GM19468 (cell line): ENCODE data around the gene ATXN7L2.

Source experiments
- ATAC-seq: cut with Tn5 transposase; IDR thresholded peaks from one replicate; pipeline ENCODE4 v1.9.1; 2021; ENCODE audit warnings: mild to moderate bottlenecking, moderate library complexity, moderate number of reproducible peaks; ENCODE audit not compliant: unreplicated experiment; ENCODE audit errors: extremely low read depth

The ATXN7L2 gene

DNA sequence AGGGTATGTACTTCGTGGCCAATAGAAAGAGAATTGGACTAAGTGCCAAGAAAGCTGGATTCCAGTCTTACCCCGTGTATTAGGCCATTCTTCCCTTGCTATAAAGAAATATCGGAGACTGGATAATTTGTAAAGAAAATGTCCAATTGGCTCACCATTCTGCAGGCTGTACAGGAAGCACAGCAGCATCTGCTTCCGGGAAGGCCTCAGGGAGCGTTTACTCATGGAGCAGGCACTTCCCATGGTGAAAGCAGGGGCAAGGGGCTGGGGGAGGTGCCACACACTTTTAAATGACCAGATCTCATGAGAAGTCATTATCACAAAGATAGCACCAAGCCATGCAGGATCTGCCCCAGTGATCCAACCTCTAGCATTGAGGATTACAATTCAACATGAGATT lies 33.6 kb downstream of the ATXN7L2 start:
- ATAC-seq, result no peak

DNA sequence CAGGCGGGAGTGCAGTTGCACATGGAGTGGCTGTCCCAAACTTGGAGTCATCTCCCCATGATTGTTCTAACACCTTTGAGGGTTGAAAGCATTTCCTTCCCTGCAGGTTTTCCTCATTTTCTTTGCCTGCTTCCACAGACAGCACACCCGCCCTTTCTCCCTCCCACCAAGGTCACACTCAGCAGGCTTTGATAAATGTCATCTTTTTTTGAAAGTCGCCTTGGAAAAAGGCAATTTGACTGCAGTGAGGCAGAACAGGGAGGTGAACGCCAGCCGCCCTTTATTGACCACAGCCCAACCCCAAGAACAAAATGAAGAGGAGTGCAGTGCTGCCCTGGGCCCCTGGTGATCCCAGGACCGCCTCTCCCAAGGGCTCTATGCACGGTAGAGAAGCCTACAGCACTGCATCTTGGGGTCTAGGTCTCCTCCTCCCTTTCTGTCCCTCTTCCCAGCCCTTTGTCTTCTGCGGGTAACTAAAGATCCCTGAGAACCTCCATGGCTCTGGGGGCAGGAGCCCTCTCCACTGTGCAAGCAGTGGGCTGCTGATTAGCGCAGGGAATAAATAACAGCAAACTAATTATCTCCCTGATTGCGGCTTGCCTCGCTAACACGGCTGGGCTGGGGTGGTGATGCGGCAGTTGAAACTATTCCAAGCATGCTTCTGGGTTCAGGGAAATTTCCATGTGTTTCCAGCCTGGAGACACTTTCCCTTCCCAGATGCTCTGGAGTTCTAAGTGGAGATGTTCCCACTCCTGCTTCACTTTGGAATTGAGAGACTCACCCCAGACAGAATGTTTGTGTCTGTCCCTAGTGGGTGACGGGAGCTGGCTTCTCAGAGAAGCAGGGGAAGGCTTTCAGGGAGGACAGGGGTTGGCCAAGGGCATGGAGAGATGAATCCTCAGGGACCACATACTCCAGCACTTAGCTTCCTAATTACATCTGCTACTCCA lies 37.6 kb downstream of the ATXN7L2 start:
- no peak for ATAC-seq

DNA sequence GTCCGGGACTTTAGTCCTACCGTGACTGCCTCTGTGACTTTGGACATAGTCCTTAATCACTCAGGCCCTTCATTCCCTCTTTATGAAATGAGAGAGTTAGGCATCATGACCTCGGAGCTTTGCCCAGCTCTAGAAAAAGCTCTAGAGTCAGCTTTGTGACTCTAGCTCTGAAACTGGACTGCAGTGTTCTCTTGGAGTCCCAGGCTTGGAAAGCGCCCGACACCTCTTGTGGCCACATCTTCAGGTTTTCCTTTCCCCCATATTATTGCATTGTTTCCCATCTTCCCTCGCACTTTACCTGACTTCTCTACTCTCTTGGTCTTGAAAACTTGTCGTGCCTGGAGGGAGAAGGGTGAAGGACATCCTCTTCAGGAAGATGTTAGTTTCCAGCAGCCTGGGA lies 38.3 kb downstream of the ATXN7L2 start:
- ATAC-seq, result no peak

DNA sequence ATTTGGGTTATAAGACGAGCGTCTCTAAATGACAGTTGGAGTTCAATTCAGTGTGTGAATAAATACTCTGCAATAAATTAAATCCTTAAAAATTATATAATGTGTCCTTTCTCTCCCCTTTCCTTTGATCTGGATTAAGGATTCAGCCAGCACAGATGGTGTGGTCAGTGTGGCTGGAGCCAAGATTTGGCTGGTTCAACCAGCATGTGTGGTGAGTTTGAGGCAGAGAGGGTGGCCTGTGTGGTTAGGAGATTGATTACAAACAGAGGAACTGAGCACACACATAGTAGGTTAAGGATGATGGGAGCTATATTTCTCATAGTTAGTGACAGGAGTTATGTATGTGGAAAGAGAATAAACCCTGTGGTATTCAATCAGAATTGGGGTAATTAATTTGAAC lies 40.0 kb downstream of the ATXN7L2 start:
- ATAC-seq, result no peak

DNA sequence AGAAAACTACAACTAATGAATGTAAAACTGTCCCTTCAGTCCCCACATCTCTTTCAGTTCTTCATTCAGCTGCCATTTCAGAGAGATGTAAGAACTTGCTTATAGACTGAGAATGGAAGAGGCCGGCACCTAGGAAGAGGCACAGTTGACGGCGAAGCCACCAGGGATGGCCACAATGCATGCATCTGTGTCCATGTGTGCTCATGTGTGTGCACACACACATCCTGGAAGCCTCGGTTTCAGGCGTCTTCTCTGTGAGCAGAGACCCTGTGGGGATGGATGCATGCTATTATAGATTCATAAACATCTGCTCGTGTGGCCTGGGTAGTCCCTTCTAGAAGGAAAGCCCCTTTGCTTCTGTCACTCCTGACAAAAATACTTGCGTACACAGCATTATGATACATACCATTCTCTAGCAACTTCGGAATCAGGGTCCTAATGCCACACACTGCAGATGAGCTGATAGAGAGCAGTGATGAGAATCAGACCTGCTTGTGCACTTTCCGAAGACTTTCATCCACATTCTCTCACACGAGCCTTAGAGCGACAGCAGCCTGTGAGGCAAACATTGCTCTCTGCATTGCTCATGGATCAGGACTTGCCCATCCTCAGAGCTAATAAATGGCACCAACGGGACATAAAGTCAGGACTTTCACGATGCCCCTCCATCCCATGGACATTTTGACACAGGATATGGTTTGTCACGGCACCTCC lies 43.5 kb downstream of the ATXN7L2 start:
- no peak for ATAC-seq

DNA sequence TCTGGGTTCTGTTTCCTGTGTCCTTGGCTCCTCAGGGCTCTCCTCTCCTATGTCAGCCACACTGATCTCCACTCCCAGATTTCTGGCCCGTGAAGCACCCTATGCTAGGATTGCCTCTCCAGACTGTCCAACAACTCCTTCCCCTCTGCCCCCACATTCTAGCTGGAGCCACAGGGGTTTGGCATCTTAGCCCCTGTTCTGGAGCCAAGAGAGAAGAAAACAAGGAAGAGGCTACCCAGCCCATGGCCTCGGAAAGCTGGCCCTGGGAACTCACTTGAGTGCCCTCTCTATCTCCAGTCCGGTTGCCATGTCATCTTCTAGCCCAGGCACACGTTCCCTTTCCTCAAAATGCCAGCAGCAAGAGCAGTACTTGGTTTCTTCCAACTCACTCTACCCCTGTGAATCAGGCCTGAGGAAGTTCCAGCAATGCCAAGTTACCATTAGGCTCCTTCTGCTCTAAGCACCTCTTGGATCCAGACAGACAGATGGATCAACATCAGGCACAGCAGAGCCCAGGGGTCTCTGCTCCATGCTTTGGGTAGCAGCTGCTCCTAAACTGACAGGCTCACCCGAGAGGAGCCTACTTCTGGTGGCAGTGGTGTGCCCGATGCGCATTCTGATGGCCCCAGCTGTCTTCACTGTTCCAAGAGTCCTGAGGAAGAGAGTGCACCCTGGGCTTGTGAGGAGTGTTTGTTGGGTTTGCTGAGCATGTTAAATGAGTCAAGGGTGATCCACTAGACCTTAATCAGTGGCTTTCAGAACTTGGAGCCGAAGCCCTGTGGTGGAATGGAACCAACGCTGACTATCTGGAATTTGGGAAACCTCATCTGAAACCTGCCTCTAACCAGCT lies 44.4 kb downstream of the ATXN7L2 start:
- ATAC-seq, result no peak

DNA sequence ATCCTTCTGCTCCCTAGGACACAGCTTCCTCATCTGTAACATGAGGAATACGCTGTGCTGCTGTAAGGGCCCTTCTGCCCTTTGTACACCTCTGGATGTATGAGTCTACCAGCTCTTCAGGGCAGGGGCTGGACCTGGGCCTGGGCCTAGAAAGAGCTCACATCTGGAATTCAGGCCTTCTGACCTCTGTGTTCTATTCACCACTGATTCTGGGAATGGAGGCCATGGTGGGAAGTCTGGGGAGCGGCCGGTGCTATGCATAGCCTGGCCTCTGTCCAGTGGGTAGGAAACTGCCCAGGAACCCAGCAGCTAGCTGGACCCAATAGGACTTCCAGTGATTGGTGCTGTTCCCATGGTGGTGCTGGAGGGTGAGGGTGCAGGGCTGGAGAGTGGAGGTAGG lies 45.0 kb downstream of the ATXN7L2 start:
- ATAC-seq, result no peak

DNA sequence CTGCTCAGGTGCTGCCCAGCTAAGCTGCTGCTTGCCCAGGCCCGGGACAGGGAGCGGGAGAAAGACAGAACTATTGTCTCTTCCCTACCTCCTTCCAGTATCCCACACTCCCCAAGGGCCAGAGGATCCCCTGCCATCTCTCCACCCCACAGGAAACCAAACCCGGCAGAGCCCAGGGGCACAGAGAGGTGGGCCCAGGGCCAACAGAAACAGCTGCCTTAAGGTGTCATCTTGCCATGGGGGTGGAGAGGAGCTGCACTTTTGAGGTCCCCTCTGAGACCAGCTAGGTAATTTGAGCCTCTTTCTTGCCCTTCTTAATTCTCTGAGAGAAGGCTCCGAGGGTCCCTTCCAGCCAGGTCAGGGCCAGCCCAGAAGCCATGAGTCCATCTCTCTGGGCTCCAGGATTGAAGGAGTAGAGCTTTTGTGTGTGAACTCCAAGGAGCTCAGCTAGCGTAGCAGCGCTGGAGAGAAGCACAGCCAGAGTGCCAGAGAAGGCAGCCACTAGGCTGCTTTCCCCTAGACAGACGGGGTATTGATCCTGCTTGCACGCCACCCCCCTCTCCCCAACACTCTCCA lies 46.3 kb downstream of the ATXN7L2 start:
- no peak for ATAC-seq

DNA sequence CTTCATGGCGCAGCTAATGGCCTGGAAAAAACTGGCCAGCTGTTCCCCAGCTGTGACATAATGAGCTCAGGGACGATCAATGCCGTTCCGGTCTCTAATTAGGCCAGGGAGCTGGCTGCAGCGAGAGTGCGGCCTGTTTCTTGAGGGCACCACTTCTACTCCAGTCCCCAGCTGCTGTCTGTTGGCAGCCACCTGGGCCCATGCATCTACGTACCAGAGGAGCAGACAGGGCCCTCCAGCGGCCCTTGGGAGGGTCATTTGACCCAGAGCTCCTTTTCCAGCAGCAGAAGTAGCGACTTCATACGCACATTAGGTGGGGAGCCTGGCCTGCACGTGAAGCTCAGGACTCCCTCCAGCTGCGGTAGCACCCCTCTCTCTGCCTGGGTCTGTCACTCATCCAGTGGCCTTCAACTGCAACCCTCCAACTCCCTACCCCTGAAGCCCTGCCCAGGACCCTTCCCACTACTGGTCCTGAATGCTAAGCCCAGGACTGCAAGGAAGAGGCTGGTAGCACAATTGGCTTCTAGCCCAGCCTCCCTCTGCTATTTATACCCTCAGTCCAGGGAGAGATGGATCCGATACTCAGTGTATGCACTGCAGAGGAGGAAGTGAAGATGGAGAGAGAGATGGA lies 46.9 kb downstream of the ATXN7L2 start:
- ATAC-seq, result no peak

DNA sequence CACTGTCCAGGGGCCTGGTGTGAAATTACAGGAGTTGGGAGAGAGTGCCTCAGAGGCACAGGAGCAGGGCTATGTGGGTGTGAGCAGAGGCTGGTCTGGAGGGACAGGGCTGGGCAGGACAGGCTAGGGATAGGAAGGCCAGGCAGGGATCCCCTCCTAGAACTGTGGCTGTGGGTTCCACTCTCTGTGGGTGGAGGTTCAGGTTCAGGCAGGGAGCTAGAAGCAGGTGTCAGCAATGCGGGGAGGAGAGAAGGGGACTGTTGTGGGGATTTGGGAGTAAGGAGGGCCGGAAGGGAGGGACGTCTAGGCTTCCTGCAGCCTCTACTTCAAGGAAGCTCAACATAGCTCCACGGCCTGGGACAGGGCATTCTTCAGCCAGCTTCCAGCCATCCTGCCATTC lies 47.7 kb downstream of the ATXN7L2 start:
- no peak for ATAC-seq

DNA sequence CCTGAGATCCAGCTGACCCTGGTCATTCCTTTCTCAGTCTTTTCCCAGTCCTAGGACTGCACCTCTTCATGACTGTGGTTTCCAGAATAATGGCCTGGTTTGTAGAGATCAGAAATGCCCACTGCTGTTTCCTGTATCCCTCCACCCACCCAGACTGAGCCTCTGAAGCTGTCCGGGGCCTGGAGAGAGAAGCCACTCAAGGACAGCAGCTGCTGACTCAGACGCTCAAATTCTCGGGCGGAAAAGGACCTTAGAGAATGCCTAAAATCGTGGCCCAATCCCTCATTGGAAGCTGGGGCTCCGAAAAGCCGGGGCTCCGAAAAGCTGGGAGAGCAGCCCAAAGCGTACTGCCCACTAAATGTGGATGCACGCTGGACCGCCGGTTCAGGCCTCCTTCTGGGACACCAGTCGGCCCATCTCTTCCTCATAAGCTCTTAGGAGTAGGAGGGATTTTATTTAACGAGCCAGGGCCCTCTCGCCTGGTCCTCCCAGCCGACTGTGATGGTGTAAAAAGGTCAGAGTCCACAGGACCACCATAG lies 48.2 kb downstream of the ATXN7L2 start:
- no peak for ATAC-seq

DNA sequence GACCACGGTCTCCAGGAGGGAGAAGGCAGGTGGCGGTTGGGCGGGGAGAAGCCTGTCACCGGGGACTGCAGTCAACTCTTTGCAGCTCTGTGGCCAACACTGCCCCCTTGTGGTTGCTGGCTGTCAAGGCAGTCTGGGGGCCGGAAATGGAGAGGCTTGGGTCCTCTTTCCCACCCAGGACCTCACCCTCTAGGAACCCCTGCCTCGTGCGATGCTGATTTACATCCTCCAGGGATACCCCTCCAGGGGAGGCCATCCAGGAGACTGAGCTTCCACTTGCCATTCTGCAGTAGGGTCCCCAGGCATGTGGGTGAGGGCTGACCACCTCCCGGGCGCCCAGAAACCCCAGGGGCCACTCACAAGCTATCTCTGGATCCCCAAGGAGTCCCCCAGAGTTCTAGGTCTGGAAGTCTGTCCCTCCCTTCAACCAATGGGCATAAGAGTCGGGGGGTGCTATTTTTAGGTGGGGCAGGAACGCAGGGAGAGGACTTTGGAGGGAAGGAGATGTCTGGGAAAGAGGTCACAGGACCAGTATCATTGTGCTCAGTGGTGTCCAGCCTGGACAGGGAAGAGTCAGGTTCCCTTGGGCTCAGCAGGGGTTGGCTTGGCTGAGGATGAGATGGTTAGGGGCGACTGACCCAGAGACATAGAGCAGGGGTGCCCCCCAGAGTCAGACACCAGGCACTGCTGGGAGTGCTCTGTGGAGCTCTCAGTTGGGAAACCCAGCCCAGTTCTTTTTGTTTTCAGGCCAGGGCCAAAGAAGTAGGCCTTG lies 48.8 kb downstream of the ATXN7L2 start:
- ATAC-seq, result no peak

DNA sequence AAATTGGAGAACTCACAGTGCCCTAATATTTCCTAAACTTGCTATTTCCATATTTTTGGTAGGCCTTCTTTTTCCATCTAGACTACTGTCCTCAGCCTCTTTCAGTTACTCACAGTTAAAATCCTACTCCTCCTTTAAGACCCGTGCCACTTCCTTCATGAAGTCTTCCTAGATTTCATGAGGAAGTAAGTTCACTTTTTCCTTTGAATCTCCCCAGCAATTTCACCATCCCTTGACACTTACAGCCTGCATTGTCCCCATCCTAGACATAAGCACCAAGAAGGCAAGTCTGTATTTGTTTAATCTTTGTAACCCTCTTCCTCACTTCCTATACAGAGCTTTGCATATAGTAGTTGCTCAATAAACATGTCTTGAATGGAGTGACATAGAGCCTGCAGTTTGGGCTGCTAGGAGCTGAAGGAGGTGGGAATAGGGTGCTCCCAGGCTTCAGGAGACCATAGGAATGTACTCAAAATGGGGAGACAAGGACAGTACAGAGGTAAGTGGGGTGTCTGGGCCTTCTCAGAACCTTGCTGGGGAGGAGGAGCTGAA lies 50.7 kb downstream of the ATXN7L2 start:
- no peak for ATAC-seq

DNA sequence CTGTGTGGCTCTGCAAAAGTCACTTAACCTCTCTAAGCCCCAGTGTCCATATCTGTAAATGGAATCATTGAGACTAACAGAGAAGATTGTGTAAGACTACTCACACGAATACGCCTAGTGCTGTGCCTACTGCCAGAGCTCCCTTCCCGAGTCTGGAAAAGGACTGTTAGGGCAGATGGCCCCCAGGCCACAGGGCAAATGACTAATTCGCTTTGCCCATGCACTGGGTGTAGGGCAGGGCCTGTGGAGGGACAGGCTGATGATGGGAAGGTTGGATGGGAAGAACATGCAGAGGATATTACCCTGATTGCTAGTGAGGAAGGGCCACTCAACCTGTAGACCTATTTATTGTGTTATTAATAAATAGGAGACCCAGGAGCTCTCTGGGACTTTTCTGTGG lies 51.8 kb downstream of the ATXN7L2 start:
- ATAC-seq, result no peak

DNA sequence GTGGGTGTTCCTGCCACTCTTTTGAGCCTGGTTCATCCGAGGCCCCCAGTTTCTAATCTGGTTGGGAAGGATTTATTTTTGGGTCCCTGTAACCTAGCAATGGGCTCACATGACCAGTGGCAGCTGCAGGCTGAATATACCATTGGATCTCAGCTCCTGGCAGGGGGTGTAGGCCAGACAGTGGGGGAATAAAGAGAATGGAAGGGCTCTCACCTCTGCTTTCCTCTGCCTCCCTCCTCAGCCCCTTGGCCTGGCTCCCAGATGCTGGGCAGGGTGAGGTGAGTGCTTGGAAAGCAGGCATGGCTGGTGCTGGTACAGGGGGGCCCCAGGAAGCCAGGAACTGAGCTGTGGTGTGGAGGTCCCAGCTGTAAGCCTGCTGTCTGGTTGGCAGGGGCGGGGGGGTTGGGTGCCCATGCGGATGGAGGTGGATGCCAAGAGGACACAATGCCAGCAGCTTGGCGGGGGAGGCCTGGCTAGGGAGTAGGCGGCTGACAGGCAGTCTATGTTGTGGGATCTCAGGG lies 52.3 kb downstream of the ATXN7L2 start:
- no peak for ATAC-seq

DNA sequence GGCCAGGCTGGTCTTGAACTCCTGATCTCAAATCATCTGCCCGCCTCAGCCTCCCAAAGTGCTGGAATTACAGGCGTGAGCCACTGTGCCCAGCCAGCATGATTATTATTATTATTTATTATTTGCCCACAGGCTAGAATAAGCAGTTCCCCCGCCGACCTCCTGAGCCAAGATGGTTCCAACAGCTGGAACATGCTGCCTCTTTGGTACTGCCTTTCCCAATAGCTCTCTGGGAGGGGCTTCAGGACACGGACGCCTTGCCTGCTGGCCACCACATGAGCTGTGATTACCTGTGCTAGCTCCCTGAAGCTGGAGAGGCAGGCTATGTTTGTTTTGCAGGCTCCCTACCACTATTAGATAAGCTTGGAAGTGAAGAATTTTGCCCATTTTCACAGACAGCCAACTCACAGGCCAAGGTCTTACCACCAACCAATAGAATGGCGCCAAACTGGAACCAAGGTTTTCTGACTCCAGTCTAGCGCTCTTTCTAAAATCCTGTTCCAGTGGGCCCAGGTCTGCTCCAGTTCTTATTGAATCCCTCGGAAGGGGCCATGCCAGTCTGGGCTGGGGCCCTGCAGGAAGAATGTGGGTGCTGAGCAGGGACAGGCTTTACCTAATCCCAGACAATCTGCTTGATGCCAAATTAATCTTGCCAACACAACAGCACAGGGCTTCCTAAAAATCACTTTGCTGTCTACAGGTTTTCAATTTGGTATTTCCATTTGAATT lies 53.9 kb downstream of the ATXN7L2 start:
- ATAC-seq, result no peak

DNA sequence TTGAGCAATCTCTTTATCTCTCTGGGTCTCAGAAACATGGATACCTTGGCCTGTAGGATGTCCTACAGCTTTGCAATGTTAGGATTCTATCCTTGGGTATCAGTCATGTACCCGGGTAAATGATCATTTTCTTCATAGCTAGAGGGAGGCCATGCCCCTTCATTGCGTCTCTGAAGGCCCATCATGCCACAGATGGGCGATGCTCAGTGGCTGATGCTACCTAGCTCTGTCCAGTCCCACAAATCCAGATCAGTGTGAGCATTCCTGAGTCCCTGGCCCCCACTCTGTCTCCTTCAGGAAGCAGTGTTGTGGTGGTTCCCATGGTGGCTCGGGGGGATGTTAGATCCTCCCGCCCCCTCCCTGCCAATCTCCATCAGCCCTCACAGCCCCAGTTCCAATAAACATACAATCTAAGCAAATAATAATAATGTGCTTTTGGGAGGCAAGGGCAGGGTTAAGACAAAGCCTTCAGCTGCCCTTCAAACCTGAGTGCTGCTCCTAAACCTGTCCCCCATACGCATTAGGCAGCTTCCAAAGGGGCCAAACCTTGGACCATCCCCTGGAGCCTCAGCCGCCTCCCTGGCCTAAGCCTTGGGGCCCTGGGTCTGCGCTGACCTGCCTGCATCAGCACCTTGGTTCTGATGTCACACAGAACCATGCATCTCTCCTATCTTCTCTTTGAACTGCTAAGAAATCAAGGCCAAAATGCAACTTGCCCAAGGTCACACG lies 55.3 kb downstream of the ATXN7L2 start:
- no peak for ATAC-seq
